ENCODE data around the gene SMG6.

Gene SMG6

GRCh38 chr17:2025220-2025621, 278.4 kb downstream of the SMG6 start, which contains the start of gene RTN4RL1:
TSS of gene RTN4RL1 (minus strand) at chr17:2025334. CDS start at chr17:2024865, 469 bp downstream.
- Histone ChIP-seq H4K20me1 (ENCODE audit: insufficient read depth, low read length) (no peaks in the 10 kb centered on the region), H3K9ac (ENCODE audit: low read length) (no peak within 1 kb of the TSS), H3K9me3 (ENCODE audit: low read length) (no peaks in the 10 kb centered on the region), H3K27ac (ENCODE audit: low read depth, low read length, poor library complexity, severe bottlenecking) (no peak within 1 kb of the TSS), H3K27me3 (ENCODE audit: insufficient read depth, low read length) (peaks cover 22% of the 10 kb centered on the region), H2AFZ (ENCODE audit: low read length) (no peak within 1 kb of the TSS), H3K79me2 (ENCODE audit: insufficient read depth, low read length) (no peaks in the 10 kb centered on the region), H3K4me1 (ENCODE audit: insufficient read depth, low read length, severe bottlenecking) (peaks cover 4% of the 10 kb centered on the region), H3K9me2 (ENCODE audit: low read depth, low read length) (no peaks in the 10 kb centered on the region), H3F3A (ENCODE audit: insufficient read depth, low read length) (no peaks in the 10 kb centered on the region), H3K36me3 (ENCODE audit: insufficient read depth, low read length) (no peaks in the 10 kb centered on the region), H3K4me2 (ENCODE audit: low read length) (peak within 1 kb of the TSS; percentile 59; the same call in 1 of the 2 replicates), H3K4me3 (ENCODE audit: low read depth, low read length, poor library complexity, severe bottlenecking) (peak within 1 kb of the TSS; percentile 31)
- TF ChIP-seq, protein P1, sequence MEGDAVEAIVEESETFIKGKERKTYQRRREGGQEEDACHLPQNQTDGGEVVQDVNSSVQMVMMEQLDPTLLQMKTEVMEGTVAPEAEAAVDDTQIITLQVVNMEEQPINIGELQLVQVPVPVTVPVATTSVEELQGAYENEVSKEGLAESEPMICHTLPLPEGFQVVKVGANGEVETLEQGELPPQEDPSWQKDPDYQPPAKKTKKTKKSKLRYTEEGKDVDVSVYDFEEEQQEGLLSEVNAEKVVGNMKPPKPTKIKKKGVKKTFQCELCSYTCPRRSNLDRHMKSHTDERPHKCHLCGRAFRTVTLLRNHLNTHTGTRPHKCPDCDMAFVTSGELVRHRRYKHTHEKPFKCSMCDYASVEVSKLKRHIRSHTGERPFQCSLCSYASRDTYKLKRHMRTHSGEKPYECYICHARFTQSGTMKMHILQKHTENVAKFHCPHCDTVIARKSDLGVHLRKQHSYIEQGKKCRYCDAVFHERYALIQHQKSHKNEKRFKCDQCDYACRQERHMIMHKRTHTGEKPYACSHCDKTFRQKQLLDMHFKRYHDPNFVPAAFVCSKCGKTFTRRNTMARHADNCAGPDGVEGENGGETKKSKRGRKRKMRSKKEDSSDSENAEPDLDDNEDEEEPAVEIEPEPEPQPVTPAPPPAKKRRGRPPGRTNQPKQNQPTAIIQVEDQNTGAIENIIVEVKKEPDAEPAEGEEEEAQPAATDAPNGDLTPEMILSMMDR (IDR thresholded peaks at IDR 0.05; ENCODE audit: low read length) = no peak
- TF ChIP-seq EZH2 (IDR thresholded peaks at IDR 0.05; ENCODE audit: borderline replicate concordance, low read length) = no peak

GRCh38 chr17:2024572-2025219, 278.9 kb downstream of the SMG6 start:
- Histone ChIP-seq H3K4me1 (ENCODE audit: insufficient read depth, low read length, severe bottlenecking) (peaks cover 3% of the 10 kb centered on the region), H3K9me2 (ENCODE audit: low read depth, low read length) (no peaks in the 10 kb centered on the region), H3K4me3 (ENCODE audit: low read depth, low read length, poor library complexity, severe bottlenecking) (peak overlapping the region; percentile 31), H3K36me3 (ENCODE audit: insufficient read depth, low read length) (no peaks in the 10 kb centered on the region), H3K27ac (ENCODE audit: low read depth, low read length, poor library complexity, severe bottlenecking) (no peak overlapping the region), H4K20me1 (ENCODE audit: insufficient read depth, low read length) (no peaks in the 10 kb centered on the region), H3K79me2 (ENCODE audit: insufficient read depth, low read length) (no peaks in the 10 kb centered on the region), H3K27me3 (ENCODE audit: insufficient read depth, low read length) (peaks cover 22% of the 10 kb centered on the region), H2AFZ (ENCODE audit: low read length) (no peak overlapping the region), H3K9me3 (ENCODE audit: low read length) (no peaks in the 10 kb centered on the region), H3F3A (ENCODE audit: insufficient read depth, low read length) (no peaks in the 10 kb centered on the region), H3K9ac (ENCODE audit: low read length) (no peak overlapping the region), H3K4me2 (ENCODE audit: low read length) (peak overlapping the region; percentile 59; the same call in 1 of the 2 replicates)
- TF ChIP-seq EZH2 (IDR thresholded peaks at IDR 0.05; ENCODE audit: borderline replicate concordance, low read length) = no peak
- TF ChIP-seq, protein P1 (IDR thresholded peaks at IDR 0.05; ENCODE audit: low read length) = no peak

- H3K27ac ChIP-seq (ENCODE audit: low read depth, low read length, poor library complexity, severe bottlenecking) = no peak overlapping the region
- no peaks in the 10 kb centered on the region for H3K9me2 ChIP-seq (ENCODE audit: low read depth, low read length)
- H3F3A ChIP-seq (ENCODE audit: insufficient read depth, low read length) = no peaks in the 10 kb centered on the region
- no peaks in the 10 kb centered on the region for H3K9me3 ChIP-seq (ENCODE audit: low read length)
- H3K36me3 ChIP-seq (ENCODE audit: insufficient read depth, low read length) = no peaks in the 10 kb centered on the region
- no peaks in the 10 kb centered on the region for H3K79me2 ChIP-seq (ENCODE audit: insufficient read depth, low read length)
- no peaks in the 10 kb centered on the region for H4K20me1 ChIP-seq (ENCODE audit: insufficient read depth, low read length)
- no peak overlapping the region for H3K9ac ChIP-seq (ENCODE audit: low read length)
- TF ChIP-seq EZH2 (IDR thresholded peaks at IDR 0.05; ENCODE audit: borderline replicate concordance, low read length) = no peak
- TF ChIP-seq, protein P1 (IDR thresholded peaks at IDR 0.05; ENCODE audit: low read length) = no peak
- no peaks in the 10 kb centered on the region for H3K4me1 ChIP-seq (ENCODE audit: insufficient read depth, low read length, severe bottlenecking)
- H3K4me2 ChIP-seq (ENCODE audit: low read length) = no peak overlapping the region
- peaks cover 24% of the 10 kb centered on the region for H3K27me3 ChIP-seq (ENCODE audit: insufficient read depth, low read length)
- H3K4me3 ChIP-seq (ENCODE audit: low read depth, low read length, poor library complexity, severe bottlenecking) = no peak overlapping the region
- no peak overlapping the region for H2AFZ ChIP-seq (ENCODE audit: low read length)
These were observed 279.7 kb downstream of the SMG6 start for GRCh38 chr17:2023692-2024571.

All from OCI-LY1 (cell line).